Activated CD4-positive, alpha-beta T cell treated with anti-CD3 and anti-CD28 coated beads, Interleukin-2, Interleukin-6, amounts not matched to agents 100 ng/mL and 50 ng/mL, durations not matched to agents 16 hours and 8 hours (primary cell): Measurements from ENCODE around the gene BTBD2.

Source experiments
- DNase-seq: peaks from one replicate; pipeline ENCODE4 v3.0.0-alpha.2; 2020

The BTBD2 gene

DNA sequence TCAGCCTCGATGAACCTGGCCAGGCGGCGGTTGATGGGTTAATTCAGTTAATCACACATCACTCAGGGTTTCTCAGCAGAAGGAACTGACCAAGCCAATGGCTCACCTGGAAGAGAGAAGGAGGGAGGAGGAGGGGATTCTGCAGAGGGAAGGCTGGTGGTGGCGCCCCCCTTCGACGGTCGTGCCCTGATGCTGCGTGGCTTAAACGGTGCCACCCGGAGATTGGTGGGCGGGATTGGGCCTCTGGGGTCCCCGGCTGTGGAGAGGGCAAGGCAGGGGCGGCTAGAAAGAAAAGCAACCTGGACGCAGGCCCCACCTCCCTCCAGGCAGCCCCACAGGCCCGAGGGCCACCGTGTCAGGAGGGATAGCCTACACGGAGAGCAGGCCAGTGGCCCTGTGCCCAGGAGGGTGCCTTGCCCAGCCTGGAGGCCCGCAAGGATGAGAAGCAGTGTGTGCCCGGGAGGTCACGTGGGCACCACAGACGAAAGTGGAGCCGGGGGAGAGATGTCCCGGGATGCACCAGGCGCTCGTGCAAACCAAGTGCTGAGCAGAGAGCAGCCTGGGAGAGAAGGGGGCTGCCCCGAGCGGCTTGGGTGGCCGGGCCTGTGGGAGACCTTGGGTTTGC, 58.5 kb downstream of the BTBD2 start:
- DNase-seq, result no peak

DNA sequence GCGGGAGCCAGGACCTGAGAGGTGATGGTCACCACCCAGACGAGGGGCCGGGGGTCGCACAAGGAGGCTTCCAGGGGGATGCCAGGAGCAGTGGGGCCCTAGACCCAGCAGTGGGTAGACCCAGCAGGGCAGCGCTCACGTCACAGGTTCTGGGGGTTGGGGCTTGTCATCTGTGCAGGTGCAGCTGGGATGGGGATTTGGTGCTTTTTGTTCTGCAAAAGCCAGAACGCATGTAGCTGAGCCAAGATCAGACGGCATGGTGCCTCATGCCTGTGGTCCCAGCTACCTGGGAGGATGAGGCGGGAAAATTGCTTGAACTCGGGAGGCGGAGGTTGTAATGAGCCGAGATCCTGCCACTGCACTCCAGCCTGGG, 59.4 kb downstream of the BTBD2 start:
- no peak for DNase-seq

DNA sequence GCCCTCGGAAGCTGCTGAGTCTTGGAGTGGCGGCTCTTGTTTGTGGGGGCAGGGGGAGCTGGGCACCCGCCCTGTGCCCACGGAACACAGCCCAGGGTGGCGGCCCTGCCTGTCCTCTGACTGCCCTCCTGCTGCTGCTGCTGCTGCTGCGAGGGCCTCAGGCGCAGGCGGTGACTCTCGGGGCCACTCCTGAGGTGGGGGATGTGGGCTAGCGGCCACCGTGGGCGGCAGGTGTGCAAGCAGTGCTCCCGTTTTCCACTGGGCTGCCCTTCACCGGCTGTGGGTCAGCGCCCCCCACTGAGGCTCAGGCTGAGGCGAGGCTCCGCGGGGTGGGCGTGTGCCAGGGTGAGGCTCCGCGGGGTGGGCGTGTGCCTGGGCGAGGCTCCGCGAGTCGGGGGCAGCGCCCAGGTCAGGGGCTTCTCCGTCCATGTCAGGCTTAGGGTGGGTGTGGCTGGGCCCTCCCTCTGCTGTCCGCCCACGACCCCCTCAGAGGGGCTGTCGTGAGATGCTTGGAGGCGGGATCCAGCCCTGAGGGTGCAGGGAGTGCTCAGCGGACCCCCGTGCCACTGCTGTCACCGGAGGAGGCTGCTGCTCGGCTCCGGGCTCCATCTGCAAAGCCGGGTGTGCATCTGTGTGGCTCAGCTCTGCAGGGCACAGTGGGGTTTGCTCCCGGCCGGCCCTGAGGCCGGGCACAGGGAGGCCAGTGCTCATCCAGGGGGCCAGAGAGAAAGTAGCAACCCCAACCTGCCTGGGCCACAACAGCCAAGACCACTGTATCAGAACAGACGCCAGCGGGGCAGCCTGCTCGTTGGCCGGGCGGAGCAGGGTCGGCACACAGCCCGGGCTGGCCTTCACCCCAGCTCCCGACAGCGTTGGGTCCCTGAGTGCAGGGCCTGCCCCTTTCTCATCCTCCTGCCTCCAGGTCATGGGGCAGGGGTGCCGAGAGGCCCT, 60.1 kb downstream of the BTBD2 start:
- no peak for DNase-seq

DNA sequence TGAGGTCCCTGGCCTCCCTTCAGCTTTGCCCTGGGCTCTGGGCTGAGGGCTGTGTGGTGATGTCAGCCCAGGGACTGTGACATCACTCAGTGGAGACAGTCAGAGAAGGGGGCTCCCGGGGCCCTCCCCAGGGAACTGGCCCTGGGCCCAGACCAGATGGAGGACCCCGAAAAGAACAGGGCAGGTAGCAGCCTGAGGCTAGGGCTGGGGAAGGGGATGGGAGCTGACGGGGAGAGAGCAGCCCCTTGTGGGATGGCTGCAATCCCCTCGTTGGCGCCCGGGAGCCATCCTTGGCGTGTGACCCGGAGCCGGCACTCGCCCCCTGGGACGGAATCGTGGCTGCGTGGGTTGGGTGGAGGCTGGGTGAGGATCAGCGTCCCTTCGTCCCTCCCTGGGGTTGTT, 61.0 kb downstream of the BTBD2 start:
- no peak for DNase-seq

DNA sequence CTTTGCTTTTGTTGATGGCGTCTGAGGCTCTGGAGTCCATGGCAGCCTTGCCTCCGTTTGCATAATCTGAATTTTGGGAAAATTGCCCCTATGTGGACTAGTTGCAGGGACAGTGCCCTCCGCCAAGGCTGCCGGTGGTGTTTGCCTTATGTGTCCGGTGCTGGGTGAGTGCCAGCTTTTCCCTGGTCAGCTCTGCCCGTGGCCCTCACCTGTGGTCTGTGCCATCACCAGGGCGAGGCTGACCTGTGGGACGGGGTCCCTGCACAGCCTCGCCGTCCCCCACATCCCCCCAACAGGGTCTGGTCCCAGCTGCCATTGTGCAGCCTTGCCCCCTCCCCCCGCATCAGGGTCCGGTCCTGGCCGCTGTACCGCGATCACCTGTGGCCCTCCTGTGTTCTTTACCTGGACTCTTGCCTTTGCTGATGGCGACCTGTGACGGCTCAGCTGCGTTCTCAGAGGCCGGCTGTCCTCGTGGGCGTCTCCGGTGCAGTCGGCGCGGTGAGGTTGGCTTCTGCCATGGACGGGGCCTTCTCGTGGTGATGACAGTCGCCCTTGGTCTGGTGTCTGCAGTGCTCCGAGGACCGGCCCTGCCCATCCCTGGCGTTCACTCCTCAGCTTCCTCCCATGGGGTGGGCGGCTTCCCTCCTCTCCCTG, 61.9 kb downstream of the BTBD2 start:
- no peak for DNase-seq

DNA sequence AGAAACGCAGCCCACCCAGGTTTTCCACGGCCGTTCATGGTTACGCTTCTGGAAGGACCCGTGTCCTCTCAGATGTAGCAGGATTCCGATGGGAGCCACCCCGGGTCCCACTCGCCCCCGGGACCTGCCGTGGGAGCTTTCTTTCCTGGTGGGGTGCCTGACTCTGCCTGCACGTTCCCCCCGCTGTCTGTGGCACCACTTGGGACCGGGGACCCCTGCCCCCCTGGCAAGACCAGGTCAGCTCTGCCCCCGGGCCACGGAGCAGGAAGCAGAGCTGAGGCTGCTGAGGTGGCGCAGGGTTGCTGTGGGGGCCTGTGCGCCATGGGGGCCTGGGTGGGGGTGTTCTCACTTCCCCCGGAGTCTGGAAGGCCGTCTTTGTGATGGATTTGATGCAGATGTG, 62.5 kb downstream of the BTBD2 start:
- no peak for DNase-seq

DNA sequence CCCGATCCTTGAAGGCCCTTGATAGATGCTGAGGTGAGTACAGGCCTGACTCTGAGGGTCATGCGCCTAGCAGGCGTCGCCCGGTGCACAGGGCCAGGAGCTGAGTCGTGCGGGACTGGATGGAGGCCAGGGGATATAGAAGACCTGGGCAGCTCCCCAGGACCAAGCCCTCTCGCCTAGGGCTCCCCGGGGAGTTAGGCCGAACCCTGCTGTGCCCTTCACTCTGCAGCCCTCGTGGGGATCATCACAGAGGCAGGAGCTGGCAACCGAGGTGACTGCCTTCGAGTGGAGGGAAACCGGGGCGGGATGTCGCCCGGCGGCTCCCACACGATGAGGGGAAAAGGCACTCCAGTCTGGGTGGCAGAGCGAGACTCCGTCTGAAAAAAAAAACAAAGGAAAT, 62.9 kb downstream of the BTBD2 start:
- DNase-seq, result no peak

DNA sequence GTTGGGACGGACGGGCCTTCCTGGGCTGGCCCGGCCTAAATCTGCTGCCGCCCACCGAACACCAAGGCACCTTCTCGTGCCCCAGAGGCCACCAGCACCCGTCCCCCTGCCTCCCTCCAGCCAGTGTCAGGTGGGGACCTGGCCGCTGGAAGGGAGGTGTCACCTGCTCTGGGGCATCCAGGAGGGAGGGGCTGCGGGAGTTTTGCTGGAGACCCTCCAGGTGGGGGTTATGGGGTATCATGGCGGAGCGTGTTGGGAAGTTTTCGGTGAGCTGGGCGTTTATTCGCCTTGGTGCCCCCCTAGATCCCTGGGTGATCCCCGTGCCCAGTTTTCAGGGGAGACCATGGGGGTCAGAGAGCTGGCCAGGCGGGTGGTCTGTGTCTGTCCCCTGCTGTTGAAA, 64.9 kb downstream of the BTBD2 start:
- DNase-seq, result no peak

DNA sequence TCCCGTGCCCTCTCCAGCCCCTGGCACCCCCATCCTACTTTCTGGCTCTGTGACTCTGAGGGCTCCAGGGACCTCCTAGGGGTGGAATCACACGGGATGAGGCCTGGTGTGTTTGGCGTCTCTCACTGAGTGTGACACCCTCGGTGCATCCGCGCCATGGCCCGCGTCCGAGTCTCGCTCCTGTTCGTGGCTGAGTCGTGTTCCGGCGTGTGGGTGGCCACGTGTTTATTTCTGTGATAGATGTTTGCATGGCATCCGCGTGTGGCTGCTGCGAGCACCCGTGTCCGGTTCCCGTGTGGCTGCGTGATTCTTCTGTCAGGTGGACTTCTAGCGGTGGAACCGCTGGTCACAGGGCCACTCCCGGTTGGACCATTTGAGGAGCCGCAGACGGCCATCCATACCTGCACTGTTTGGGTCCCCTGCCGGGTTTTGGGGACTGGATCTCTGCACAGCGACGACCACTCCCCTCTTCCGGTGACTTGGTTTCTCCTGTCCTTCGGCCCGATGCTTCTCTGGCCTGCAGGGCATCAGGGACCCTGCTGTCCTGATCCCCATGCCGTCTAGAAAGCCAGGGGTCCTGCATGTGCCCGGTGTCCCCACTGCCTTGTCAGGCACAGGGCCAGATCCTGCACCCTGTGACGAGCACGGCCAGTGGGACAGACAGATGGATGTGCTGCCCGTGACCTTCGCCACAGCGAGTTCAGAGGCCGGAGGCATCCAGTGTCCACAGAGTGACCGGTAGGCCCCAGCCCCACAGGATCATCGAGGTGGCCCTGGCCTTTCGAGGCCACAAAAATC, 66.0 kb downstream of the BTBD2 start:
- DNase-seq, result no peak

DNA sequence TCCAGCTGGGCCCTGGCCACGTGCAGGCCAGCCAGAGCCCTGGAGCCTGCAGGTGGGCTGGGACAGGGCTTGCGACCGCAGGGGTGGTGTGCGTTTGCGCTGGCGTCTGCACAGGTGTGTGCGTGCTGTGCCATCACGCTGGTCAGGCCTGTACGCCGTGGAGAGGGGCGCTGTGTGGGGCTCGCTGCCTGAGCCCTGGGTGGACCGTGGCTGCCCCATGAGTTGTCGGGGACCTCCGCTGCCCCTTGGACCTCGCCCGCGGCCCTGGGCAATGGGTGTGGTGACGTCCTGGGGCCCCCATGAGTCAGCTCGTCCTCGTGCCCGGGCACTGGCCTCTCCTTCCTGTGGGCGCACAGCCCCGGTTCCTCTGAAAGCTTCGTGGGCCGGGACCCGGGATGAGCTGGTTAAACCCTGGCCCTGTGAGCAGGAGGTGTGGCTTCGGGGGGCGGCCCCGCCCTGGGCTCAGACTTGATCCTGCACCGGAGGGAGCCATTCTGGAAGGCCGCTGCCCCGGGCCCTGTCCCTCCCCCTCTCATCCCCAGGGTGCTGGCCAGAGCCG, 67.8 kb downstream of the BTBD2 start:
- DNase-seq, result no peak

DNA sequence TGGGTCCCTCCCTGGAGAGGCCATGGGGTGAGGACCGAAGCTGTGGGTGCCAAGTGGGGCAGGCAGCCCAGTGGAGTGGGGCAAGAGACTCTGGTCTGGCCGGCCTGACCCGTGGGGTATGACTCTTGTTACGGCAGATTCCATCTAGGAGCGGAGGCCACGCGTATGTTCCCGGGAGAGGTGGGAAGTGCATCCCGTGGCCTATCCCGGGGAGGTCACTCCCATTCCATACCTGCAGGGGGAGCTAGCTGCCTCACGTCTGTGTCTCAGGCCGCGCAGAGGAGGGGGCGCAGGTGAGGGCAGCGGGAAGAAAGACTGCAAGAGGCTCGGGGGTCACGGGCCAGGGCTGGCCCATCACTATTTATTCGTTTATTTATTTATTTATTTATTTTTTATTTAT, 69.6 kb downstream of the BTBD2 start:
- DNase-seq, result peak; percentile 29

DNA sequence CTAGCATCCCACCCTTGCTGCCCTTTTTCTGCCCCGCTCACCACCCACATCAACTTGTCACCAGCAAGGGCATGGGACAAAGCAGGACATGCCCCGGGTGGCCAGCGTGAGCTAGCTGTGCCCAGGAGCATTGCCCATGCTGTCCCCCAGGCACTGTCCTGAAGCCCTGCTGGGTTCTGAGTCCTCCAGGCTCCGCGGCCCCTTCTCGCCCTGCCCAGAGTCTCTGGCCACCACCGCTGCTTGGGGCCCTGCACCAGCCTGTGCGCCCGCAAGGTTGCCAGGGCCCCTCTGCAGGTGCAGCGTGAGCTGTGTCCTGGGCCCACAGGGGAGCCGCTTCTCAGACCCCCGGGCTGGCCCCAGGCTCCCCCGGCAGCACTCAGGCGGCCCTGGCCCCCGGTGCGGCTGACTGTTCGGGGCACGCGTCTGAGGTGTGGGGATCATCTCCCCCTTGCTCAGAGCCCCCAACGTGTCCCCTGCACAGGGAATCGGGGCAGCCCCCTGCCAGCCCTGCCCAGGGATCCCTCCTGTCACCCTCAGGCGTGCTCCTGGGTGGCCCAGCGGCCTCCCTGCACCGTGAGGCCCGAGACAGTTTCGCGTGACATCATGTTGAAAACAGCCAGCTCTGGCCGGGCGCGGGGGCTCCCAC, 70.5 kb downstream of the BTBD2 start:
- no peak for DNase-seq

DNA sequence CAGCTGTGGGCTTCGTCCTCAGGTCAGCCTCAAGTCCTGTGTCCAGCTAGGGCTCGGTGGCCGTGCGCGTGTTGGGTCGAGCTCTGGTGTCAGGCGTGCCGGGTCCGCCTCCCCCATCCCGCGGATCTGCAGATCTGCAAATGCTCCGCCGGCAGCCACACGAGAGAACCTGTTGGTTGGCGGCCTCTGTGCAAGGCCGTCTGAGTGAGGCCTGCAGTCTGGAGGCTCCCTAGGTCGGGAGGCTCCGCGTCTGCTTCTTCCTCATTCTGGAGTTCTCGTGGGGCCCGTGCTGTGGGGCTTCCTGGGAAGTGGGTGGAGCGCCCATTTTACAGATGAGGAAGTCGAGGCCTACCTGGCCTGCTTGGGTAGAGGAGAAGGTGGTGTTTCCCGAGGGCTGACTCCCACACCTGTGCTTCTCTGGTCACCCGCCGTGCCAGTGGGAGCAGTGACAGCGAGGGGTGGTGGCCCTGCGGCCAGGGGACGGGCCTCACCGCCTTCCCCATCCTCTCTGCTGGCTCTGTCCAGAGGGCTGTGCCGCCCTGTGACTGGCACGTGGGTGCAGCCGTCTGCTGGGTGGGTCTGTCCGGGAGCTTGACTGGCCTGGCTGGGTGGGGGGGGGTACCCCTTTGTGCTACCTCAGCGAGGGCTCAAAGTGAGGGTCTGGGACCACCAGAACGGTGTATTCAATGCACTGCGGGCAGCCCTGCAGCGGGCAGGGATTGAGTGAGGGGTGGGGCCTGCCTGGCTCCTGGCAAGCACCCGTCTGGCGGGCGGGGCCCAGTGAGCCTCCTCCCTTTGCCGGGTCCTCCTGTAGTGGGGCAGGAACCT, 71.2 kb downstream of the BTBD2 start:
- DNase-seq, result no peak

DNA sequence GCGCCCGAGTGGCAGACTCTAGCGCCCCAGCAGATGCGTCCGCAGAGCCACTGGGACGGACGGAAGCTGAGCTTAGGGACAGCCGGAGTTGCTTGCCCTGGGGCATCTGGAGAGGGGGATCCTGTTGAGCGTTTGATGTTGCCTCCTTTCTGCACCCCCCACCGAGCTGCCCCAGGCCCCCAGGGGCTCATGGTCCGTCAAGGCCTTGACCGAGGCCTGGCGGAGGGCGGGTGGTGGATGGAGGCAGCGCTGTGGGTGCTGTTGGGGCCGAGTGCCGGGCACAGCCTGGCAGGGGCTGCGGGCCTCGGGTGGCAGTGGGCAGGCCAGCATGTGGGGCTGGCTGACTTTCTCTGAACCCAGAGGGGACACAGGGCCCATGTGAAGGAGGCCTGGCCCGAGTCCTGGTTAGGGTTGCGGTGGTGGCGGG, 71.8 kb downstream of the BTBD2 start:
- DNase-seq, result no peak

DNA sequence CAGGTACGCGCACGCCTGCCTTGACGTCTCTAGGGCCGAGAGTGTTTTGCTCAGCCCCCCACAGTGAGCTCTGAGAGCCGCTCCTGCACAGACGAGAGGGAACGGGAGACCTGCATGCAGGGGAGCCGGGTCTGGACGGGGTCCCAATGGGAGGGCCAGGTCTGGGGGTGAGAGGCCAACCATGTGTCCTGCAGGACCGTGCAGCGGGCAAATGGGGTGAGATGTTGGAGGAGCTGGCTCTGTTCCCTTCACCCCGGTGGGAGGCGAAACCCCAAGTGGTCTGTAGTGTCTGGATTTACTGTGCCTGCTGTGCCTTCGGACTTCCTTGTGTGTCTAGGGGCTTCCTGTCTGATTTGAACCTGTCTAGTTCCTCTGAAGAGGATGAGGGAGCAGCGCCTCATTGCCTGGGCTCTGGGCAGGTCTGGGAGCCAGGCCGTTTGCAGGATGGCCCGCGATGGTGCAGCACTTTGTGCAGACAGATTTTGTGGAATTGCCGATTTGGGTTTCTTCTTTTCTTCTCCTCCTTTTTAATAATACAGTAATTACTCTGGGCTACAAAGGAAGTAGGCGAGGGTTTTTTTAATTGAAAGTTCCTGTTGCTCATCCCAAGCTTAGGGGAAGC, 72.5 kb downstream of the BTBD2 start:
- no peak for DNase-seq

DNA sequence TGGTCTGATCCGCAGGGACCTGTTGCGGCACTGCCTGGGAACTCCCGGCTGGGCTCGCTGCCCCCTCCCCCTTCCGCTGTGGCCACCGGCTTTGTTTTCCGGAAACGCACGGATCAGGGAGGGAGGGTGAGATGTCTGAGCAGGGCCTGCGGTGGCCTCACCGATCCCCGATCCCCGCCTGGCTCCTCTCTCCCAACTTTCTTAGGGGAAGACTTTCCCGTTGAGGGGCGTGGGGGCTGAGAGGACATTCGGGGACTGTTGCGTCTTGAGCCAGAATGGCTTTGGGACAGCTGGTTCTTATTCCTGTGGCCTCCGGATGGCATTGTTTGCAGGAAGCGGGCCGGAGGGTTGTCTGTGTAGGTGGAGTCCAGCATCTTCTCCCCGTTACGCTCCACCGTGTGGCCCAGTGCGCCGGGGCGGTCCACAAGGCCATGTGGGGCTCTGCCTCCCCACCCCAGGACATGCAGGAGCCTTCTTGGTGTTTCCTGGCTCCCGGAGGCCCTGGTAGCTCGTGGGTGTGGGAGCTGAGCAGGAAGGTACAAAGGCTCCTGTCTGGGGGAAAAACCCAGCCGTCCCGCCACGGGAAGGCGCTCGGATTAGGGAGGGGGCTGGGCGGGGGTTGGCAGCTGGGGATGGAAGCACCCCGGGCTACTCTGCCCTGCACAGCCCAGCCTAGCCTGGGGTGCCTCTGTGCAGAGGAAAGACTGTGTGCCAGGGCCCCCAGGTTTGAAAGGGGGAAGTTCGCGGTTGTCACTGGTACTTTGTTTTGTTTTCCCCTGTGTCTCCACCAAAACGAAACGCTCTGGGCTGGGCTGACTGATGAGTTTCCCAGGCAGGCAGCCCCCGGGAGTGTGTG, 73.2 kb downstream of the BTBD2 start:
- DNase-seq, result peak; percentile 83

DNA sequence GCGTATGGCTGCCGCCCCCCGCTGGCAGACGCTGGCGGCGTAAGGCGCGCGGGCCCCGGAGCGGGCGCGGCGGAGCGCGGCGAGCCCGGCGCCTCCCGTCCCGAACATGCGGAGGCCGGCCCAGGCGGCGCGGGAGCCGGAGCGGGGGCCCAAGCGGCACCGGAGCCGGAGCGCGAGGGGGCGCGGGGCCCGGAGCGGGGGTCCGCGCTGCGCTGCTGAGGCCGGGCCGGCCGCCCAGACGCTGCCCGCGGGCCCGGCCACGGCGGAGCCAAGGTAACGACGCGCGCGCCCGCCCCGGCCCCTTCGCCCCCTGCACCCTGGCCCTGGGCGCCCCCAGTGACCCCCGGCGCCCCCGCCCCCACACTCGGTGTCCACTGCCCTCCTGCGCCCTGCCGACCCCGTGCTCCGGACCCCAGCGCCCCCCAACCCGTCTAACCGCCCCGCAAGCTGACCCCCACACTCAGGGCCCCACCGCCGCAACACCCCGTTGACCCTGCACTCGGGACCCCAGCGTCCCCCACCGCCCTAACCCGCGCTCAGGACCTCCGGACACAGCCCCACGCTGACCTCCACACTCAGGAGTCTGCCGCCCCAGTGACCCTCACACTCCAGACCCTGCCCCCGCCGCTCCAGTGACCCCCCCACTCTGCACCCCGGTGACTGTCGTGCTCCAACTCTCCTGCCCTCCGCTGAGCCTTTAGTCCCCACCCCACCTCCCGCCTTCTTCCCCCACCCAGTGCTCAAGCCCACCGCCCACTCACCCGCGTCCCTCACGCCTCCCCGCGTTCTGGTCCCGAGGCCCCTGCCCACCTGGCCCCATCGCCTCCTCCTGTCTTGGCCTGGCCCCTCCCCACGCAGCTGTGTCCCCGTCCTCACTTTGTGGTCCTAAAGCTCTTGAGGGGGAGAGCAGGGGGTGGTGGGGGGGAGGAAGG, 74.1 kb downstream of the BTBD2 start, which contains the start of gene CSNK1G2:
CSNK1G2 (plus strand) TSS at position 27 of the 932 bp plus-strand sequence. CDS start 28,601 bp downstream, outside the sequence.
- no peak for DNase-seq

DNA sequence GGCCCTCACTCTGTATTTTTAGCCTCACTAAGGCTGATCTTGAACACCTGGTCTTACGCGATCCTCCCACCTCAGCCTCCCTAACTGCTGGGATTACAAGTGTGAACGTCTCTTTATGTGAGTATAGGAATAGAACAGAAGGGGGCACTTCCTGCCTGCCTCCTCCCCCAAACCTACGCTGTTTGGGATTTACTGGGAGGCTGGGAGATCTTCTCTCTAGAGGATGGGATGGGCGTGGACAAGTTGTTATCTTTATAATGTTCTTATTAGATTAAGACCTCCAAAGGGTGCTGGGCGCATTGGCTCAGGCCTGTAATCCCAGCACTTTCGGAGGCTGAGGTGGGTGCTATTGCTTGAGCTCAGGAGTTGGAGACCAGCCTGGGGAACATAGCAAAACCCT, 77.4 kb downstream of the BTBD2 start:
- DNase-seq, result no peak
